Rectal smooth muscle tissue (tissue), 1 donor: ENCODE results near the gene RNU1-3.
"Not testable (repeated sequence)": the region's sequence is repeated elsewhere in the genome, so short reads cannot be mapped to it uniquely, and the experiment has no call there.

ENCODE experiments used
- H3K27ac ChIP-seq: one replicate; pipeline ENCODE4 v1.7.0; 2013; ENCODE audit warnings: low read depth, low read length, inconsistent platforms
- H3K27me3 ChIP-seq: one replicate; pipeline ENCODE4 v1.7.0; 2013; ENCODE audit warnings: low read length; ENCODE audit not compliant: control insufficient read depth, insufficient read depth
- H3K36me3 ChIP-seq: one replicate; pipeline ENCODE4 v1.7.0; 2013; ENCODE audit warnings: low read length; ENCODE audit not compliant: control insufficient read depth, insufficient read depth
- H3K4me1 ChIP-seq: one replicate; pipeline ENCODE4 v1.7.0; 2013; ENCODE audit warnings: low read length; ENCODE audit not compliant: control insufficient read depth, insufficient read depth
- H3K4me3 ChIP-seq: one replicate; pipeline ENCODE4 v1.7.0; 2013; ENCODE audit warnings: low read length
- H3K9ac ChIP-seq: one replicate; pipeline ENCODE4 v1.7.0; 2013; ENCODE audit warnings: low read length

The RNU1-3 gene

DNA sequence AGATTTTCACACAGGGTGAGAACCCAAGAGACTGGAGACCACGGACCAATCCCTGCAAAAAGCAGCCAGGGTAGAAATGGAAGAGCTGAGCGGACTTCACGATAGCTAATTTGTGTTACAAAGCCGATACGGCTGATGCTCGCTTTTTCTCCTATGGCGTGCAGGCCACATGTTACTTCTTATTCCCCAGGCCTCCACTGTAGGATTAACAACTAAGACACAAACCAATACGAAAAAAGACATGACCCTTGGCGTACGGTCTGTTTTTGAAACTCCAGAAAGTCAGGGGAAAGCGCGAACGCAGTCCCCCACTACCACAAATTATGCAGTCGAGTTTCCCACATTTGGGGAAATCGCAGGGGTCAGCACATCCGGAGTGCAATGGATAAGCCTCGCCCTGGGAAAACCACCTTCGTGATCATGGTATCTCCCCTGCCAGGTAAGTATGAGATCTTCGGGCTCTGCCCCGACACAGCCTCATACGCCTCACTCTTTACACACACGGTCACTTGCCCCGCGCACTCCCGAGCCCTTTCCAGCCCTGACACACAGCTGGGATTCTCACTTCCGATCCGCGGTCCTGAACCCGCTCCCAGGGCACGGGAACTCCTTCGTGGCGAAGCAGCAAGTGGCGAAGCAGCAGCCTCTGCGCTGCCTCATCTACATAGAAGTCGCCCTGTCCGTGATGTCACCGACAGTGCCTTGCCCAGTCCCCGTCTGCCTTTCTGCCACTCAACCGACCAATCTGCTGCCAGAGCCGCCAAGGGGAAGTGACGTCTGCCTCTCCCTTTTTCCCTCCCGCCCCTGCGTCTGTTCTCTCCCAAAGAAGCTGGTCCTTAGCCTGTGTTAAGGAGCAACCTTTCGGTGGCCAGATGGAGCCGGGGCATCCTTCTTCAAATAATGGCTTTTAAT, at the start of gene RNU1-3:
RNU1-3 (minus strand) TSS at position 447 of the 912 bp plus-strand sequence.
- not testable (repeated sequence) for H3K4me1 ChIP-seq, H3K9ac ChIP-seq, H3K36me3 ChIP-seq, H3K4me3 ChIP-seq, H3K27me3 ChIP-seq, H3K27ac ChIP-seq

DNA sequence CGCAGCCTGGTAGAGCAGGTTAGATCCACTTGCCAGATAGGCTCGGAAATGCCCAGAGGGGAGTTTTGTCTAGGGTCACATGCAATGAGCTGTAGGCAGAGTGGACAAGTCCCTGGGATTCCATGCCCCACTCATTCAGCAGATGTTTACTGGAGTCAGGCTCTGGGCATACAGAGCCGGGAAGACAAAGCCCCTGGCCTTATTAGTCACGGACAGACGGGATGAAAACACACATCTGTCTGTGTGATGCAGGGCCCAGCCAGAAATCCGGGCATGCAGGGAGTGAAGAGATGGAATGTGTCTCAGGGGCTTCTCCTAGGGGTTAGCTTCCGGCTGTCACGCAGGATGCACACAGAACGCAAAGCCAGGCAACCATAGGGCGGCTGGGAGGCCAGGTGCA, 46.7 kb upstream of the RNU1-3 start:
- not testable (repeated sequence) for H3K4me3 ChIP-seq, H3K27ac ChIP-seq, H3K27me3 ChIP-seq, H3K36me3 ChIP-seq, H3K9ac ChIP-seq, H3K4me1 ChIP-seq

DNA sequence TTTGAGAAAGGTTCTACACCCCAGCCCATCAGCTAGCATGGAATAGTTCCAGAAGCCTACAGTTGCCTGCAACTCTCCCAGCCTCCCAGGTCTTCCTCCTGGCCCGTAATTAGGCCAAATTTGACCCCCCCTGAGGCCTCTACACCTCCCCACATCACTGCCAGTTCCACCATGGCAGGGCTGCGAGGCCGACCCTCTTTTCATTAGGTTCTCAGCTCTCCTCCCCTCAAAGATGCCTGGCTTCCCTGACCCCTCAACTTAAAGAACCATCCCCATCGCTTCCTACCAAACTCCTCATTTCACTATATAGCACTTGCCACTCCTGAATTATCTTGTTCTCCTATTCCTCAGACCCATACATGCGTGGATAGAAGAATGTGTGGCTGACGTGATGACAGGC, 46.2 kb upstream of the RNU1-3 start:
- H3K4me1 ChIP-seq, H3K9ac ChIP-seq, H3K27me3 ChIP-seq, H3K4me3 ChIP-seq, H3K27ac ChIP-seq, H3K36me3 ChIP-seq: not testable (repeated sequence)

DNA sequence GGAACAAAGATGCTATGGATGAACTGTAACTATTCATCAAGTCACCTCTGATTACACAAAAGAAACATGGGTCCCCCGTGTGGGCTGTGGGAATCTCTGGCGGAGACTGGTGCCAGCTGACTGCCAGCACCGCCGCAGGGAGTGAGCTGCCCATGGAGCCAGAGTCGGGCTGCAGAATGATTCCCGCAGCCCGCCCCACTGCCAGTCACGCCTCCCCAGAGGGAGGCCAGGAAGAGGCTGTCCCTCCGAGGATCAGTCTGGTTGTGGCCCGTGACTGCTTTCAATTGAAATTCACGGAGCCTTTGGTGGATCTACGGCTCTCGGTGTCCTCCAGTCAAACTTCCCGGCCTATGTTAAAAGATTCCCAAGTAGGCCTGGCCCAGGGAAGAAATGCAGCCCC, 45.8 kb upstream of the RNU1-3 start:
- not testable (repeated sequence) for H3K9ac ChIP-seq, H3K27me3 ChIP-seq, H3K4me1 ChIP-seq, H3K4me3 ChIP-seq, H3K36me3 ChIP-seq, H3K27ac ChIP-seq

DNA sequence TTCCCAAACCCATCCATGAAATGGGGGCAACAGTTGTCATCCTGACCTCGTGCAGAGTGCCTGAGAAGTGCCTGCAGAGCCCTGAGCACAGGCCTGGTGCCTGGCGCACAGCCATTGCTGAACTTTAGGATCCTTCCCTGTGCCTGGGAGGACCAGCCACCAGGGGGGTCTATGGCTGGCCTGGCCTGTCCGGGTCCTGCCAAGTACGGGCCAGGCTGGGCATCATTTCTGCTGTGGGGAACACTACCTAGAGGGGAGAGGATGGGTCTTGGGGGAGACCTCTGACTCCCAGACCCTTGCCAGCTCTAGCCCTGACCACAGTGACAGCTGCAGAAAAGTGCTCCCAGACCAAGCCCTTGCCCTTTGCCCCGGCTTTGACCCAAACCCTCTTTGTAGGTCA, 45.4 kb upstream of the RNU1-3 start:
- H3K4me1 ChIP-seq, H3K27ac ChIP-seq, H3K36me3 ChIP-seq, H3K9ac ChIP-seq, H3K4me3 ChIP-seq, H3K27me3 ChIP-seq: not testable (repeated sequence)

DNA sequence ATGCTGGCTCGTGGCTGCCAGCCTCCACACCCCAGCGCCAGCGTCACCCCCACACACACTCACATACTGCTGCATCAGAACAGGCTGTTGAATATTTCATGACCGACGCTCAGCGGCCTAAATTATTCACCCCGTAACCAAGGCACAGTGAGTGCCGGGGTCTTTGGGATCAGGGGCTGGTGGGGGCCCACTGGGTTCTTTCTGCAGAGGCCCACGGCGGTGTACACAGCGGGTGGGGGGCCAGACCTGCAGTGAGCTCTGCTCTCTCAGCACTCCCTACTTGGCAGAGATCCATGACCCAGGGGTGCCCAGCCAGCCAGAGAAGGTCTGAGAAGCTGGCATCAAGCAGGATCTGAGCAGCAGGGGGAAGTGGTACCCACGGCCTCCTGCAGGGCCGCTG, 43.9 kb upstream of the RNU1-3 start:
- not testable (repeated sequence) for H3K4me1 ChIP-seq, H3K4me3 ChIP-seq, H3K27me3 ChIP-seq, H3K9ac ChIP-seq, H3K36me3 ChIP-seq, H3K27ac ChIP-seq

DNA sequence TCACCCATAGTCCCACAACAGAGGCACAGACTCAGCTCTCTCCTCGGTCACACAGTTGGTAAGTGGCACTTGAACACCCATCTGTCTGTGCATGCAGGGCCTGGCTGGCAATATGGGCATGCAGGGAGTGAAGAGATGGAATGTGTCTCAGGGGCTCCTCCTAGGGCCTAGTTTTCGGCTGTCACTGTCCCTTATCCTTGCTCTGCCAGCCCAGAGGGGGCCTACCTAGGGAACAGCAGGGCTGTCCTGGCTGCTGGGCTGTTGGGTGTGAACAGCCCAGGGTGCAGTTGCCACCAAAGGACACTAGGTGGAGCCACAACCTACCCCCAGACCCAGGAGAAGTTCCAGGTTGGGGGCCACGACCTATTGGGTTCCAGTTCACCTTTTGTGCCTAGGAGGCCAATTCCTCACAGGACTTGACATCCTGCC, 42.9 kb upstream of the RNU1-3 start:
- not testable (repeated sequence) for H3K4me1 ChIP-seq, H3K36me3 ChIP-seq, H3K27ac ChIP-seq, H3K27me3 ChIP-seq, H3K4me3 ChIP-seq, H3K9ac ChIP-seq

DNA sequence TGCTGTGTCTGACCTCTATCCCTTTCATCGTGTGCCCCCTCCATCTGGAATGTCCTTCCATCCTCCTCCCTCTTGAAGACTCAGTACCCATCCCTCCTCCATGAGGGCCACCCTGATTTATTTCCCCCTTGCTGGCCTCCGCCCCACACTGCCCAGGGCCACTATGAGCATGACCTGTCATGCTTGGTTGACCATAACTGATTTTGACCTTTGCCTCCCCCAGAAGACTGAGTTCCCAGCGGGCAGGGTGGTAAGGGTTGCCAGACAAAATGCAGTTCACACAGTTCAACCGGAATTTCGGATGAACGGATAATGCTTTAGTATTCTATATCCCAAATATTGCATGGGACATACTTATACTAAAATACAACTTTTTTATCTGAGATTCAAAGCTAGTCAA, 42.0 kb upstream of the RNU1-3 start:
- not testable (repeated sequence) for H3K4me3 ChIP-seq, H3K27ac ChIP-seq, H3K36me3 ChIP-seq, H3K27me3 ChIP-seq, H3K4me1 ChIP-seq, H3K9ac ChIP-seq

DNA sequence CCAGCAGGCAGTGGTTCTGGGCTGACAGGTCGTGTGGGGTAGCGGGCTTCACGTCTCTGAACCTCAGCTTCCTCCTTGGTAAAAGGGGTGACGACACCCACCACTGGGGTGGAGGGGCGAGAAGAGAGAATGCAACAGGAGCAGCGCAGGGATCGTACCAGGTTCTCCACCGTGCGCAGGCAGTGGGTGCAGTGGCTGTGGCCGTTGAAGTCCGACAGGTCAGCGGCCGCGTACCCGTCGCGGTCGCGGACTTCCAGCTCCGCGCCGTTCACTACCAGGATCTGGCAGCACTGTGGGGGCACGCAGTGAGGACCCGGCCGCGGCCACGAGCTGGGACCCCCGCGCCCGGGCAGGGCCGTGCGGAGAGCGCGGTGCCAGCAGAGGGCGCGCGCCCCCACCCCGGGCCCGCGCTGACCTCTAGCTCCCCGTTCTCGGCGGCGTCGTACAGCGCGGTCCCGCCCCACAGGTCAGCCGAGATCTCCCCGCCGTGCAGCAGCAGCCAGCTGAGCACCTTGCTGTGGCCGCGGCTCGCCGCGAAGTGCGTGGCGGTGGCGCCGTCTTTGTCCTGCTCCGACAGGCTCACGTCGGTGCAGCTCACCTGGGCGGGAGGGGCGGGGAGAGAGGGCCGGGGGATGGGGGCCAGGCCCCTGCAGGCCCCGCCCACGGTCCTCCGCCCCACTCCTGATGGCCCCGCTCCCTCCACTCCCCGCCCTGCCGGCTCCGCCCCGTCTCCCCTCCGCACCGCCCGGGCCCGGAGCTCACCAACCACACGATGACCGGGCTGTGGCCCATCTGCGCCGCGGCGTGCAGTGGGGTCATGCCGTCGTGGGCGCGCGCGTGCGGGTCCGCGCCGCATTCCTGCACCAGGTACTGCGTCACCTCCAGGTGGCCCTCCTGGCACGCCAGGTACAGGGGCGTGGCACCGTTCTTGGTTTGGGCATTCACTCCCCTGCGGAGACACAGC, 40.7 kb upstream of the RNU1-3 start:
- not testable (repeated sequence) for H3K9ac ChIP-seq, H3K4me1 ChIP-seq, H3K36me3 ChIP-seq, H3K27ac ChIP-seq, H3K4me3 ChIP-seq, H3K27me3 ChIP-seq

DNA sequence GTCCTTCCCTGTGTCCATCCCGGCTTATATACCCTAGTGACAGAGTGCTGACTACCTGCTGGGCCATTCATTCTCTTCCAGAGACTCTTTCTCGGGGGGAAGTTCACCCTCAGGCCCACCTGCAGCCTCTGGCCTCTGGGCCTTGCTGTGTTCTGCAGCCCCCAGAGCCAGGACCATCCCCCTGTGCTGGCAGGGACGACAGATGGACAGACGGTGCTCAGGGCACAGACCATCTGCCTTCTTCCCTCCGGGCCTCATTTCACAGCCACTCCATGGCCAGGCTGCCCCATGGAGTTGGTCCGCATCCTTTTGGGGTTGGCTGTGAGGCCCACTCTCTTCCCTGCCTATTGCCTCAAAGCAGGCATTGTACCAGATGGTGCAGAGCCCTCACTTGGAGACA, 39.6 kb upstream of the RNU1-3 start:
- H3K9ac ChIP-seq, H3K4me3 ChIP-seq, H3K4me1 ChIP-seq, H3K27me3 ChIP-seq, H3K27ac ChIP-seq, H3K36me3 ChIP-seq: not testable (repeated sequence)

DNA sequence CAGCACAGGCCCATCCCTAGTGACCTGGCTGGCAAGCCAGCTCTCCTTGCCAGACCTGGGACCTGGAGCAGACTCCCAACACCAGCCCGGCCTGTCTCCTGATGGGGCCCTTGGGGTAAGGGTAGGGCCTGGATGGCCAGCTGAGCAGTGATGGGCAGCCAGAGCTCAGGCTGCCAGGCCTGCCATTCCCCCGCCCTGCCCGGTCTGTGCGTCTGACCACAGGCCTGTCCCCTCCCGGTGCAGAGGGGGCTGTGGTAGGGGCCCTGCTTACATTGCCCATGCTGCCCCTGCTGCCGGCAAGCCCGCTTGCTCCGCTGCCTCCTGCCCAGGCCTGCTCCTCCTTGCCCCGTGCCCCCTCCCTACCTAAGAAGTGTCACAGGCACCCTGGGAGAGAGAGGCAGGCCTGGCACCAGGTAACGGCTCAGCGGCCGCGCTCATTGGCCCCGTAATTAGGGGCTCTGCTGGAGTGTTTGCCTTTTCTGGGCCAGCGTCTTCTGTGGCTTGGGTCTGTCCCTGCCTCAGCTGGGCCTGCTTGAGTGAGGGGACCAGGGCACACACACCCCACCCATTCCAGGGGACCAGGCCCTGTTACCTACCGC, 37.9 kb upstream of the RNU1-3 start:
- H3K4me3 ChIP-seq, H3K27ac ChIP-seq, H3K9ac ChIP-seq, H3K27me3 ChIP-seq, H3K36me3 ChIP-seq, H3K4me1 ChIP-seq: not testable (repeated sequence)

DNA sequence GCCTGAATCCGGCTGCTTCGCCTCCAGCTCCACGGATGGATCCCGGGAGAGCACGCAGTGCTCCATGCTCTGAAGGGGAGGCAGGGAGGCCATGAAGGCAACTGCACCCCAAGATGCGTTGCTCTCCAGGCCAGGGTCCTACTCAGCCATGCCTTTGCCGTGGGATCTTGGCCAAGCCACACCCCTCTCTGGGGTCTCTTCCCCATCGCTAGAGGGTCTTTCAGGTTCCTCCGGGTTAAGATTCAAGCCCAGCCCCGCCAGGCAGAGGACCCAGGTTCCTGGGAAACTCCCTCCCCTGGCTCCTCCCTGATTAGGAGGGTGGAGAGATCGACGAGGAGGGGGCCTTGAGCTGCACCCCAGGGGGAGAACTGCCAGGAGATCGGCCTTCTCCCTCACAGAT, 37.3 kb upstream of the RNU1-3 start:
- not testable (repeated sequence) for H3K36me3 ChIP-seq, H3K4me1 ChIP-seq, H3K9ac ChIP-seq, H3K27ac ChIP-seq, H3K4me3 ChIP-seq, H3K27me3 ChIP-seq
